Hepatocyte (in vitro differentiated cells): ENCODE results near the gene CLEC2A. TPM values are rescaled to one million over a fixed set of nuclear protein-coding genes. Genes with fewer than 3 reads are reported as not detected.

Experiments used
- DNase-seq: peaks from one replicate; pipeline ENCODE4 v3.0.0-alpha.2; 2016; ENCODE audit warnings: low spot score
- H2AFZ ChIP-seq: fragments of 200-600 bp; sonication (generic); 2 replicates; pipeline ENCODE4 v1.6.0; 2016; ENCODE audit warnings: antibody characterized with exemption, mild to moderate bottlenecking
- H3K27ac ChIP-seq: fragments of 200-600 bp; sonication (generic); 2 replicates; pipeline ENCODE4 v1.5.1; 2016; ENCODE audit warnings: mild to moderate bottlenecking
- H3K27me3 ChIP-seq: fragments of 200-600 bp; sonication (generic); 2 replicates; pipeline ENCODE4 v1.6.1; 2016
- H3K36me3 ChIP-seq: fragments of 200-600 bp; sonication (generic); replicated peaks from 2 replicates; pipeline ENCODE4 v1.5.1; 2016; ENCODE audit warnings: low read depth; ENCODE audit not compliant: insufficient read depth
- H3K4me1 ChIP-seq: fragments of 200-600 bp; sonication (generic); 2 replicates; pipeline ENCODE4 v1.5.1; 2016; ENCODE audit warnings: mild to moderate bottlenecking, moderate library complexity; ENCODE audit not compliant: insufficient read depth
- H3K4me2 ChIP-seq: fragments of 200-600 bp; sonication (generic); 2 replicates; pipeline ENCODE4 v1.6.0; 2016
- H3K4me3 ChIP-seq: fragments of 200-600 bp; sonication (generic); 2 replicates; pipeline ENCODE4 v1.5.1; 2016; ENCODE audit warnings: mild to moderate bottlenecking
- H3K79me2 ChIP-seq: fragments of 200-600 bp; sonication (generic); 2 replicates; pipeline ENCODE4 v1.6.0; 2017; ENCODE audit warnings: mild to moderate bottlenecking
- H3K9me2 ChIP-seq: fragments of 200-600 bp; sonication (generic); replicated peaks from 2 replicates; pipeline ENCODE4 v1.6.0; 2017; ENCODE audit warnings: mild to moderate bottlenecking; ENCODE audit not compliant: insufficient read depth
- H3K9me3 ChIP-seq: fragments of 200-600 bp; sonication (generic); 2 replicates; pipeline ENCODE4 v1.5.1; 2016; ENCODE audit warnings: low read depth, mild to moderate bottlenecking
- H4K20me1 ChIP-seq: fragments of 200-600 bp; sonication (generic); 2 replicates; pipeline ENCODE4 v1.6.0; 2016; ENCODE audit warnings: mild to moderate bottlenecking; ENCODE audit not compliant: insufficient read depth, poor library complexity, severe bottlenecking
- CTCF ChIP-seq: fragments of 200-600 bp; sonication (generic); IDR thresholded peaks from 2 replicates; pipeline ENCODE4 v1.5.1; 2016; ENCODE audit warnings: antibody characterized with exemption, mild to moderate bottlenecking; ENCODE audit not compliant: poor library complexity
- EZH2 ChIP-seq: fragments of 200-600 bp; sonication (generic); IDR thresholded peaks from 2 replicates; pipeline ENCODE4 v1.6.1; 2016; ENCODE audit warnings: antibody characterized with exemption, mild to moderate bottlenecking, borderline replicate concordance
- EZH2phosphoT487 ChIP-seq: fragments of 200-600 bp; sonication (generic); IDR thresholded peaks from one replicate; pipeline ENCODE4 v1.6.1; 2018; ENCODE audit warnings: antibody characterized with exemption, mild to moderate bottlenecking, low read depth, moderate library complexity; ENCODE audit not compliant: unreplicated experiment, severe bottlenecking
- WGBS: methylation state at CpG from one replicate; pipeline ENCODE4 v1.1.6; 2016; ENCODE audit warnings: low lambda C conversion rate; ENCODE audit errors: missing lambda C conversion rate; 5-methylcytosine and 5-hydroxymethylcytosine counted together
- polyA plus RNA-seq: library from polyadenylated mRNA; unstranded; fragments of >200 nt; fragmentation: Nextera tagmentation; extraction: Ambion mirVana; gene quantifications from 2 replicates; pipeline ENCODE4 v1.2.1, GENCODE V29; 2016
- total RNA-seq: library from RNA; depleted of rRNA; stranded (reverse); fragments of >200 nt; gene quantifications from 2 replicates; pipeline ENCODE4 v1.2.3, GENCODE V29; 2014

The CLEC2A gene
- total and polyA plus RNA-seq, 2 experiments from 2014 or later, result not detected

GRCh38 chr12:9969673-9970072 lies 37.5 kb upstream of the CLEC2A start:
- Histone ChIP-seq H3K9me3 (no peaks in the 10 kb centered on the region), H3K36me3 (no peaks in the 10 kb centered on the region), H4K20me1 (no peaks in the 10 kb centered on the region), H3K27ac (no peak overlapping the region), H3K27me3 (no peaks in the 10 kb centered on the region), H3K4me1 (no peaks in the 10 kb centered on the region), H3K9me2 (no peaks in the 10 kb centered on the region), H3K4me3 (no peak overlapping the region), H2AFZ (no peak overlapping the region), H3K79me2 (no peaks in the 10 kb centered on the region), H3K4me2 (no peak overlapping the region)
- no peak for DNase-seq
- WGBS, result 79% methylated on average over 2 of the region's 2 CpGs
- TF ChIP-seq CTCF (no peak), EZH2phosphoT487 (no peak), EZH2 (no peak)

- no peaks in the 10 kb centered on the region for H3K79me2 ChIP-seq
- no peak overlapping the region for H3K27ac ChIP-seq
- H3K9me3 ChIP-seq, result no peaks in the 10 kb centered on the region
- no peak overlapping the region for H2AFZ ChIP-seq
- H4K20me1 ChIP-seq, result no peaks in the 10 kb centered on the region
- no peaks in the 10 kb centered on the region for H3K36me3 ChIP-seq
- no peak overlapping the region for H3K4me2 ChIP-seq
- no peak for DNase-seq
- no peak overlapping the region for H3K4me3 ChIP-seq
- H3K27me3 ChIP-seq, result no peaks in the 10 kb centered on the region
- no peaks in the 10 kb centered on the region for H3K4me1 ChIP-seq
- no peaks in the 10 kb centered on the region for H3K9me2 ChIP-seq
- TF ChIP-seq CTCF, result no peak
- no peak for TF ChIP-seq EZH2
- no peak for TF ChIP-seq EZH2phosphoT487
- 65% methylated on average over 3 of the region's 3 CpGs for WGBS
Observed at GRCh38 chr12:9961901-9962300, 29.7 kb upstream of the CLEC2A start.

GRCh38 chr12:9961106-9961505 lies 28.9 kb upstream of the CLEC2A start:
- H3K9me2 ChIP-seq, result no peaks in the 10 kb centered on the region
- H3K27ac ChIP-seq, result no peak overlapping the region
- WGBS, result 83% methylated on average over 3 of the region's 3 CpGs
- no peaks in the 10 kb centered on the region for H4K20me1 ChIP-seq
- H3K4me3 ChIP-seq, result no peak overlapping the region
- no peaks in the 10 kb centered on the region for H3K9me3 ChIP-seq
- no peaks in the 10 kb centered on the region for H3K4me1 ChIP-seq
- no peak overlapping the region for H3K4me2 ChIP-seq
- no peak for TF ChIP-seq EZH2phosphoT487
- no peak for TF ChIP-seq EZH2
- no peak overlapping the region for H2AFZ ChIP-seq
- no peaks in the 10 kb centered on the region for H3K36me3 ChIP-seq
- H3K79me2 ChIP-seq, result no peaks in the 10 kb centered on the region
- H3K27me3 ChIP-seq, result no peaks in the 10 kb centered on the region
- DNase-seq, result no peak

- H3K27ac ChIP-seq, result no peak overlapping the region
- 63% methylated on average over 5 of the region's 5 CpGs for WGBS
- no peaks in the 10 kb centered on the region for H3K9me2 ChIP-seq
- H3K36me3 ChIP-seq, result no peaks in the 10 kb centered on the region
- H4K20me1 ChIP-seq, result no peaks in the 10 kb centered on the region
- H3K79me2 ChIP-seq, result no peaks in the 10 kb centered on the region
- no peak overlapping the region for H3K4me3 ChIP-seq
- TF ChIP-seq CTCF (no peak), EZH2phosphoT487 (no peak), EZH2 (no peak)
- no peaks in the 10 kb centered on the region for H3K4me1 ChIP-seq
- no peaks in the 10 kb centered on the region for H3K27me3 ChIP-seq
- no peak overlapping the region for H3K4me2 ChIP-seq
- no peaks in the 10 kb centered on the region for H3K9me3 ChIP-seq
- H2AFZ ChIP-seq, result no peak overlapping the region
- no peak for DNase-seq
Observed at GRCh38 chr12:9960590-9960989, 28.4 kb upstream of the CLEC2A start.
